SK-N-SH treated with all-trans-retinoic acid at 6 μM for 48 hours (cell line): ENCODE data around the gene A2M.

ENCODE experiments used
- ATAC-seq: fragments of 200-7000 bp; cut with Tn5 transposase; 3 replicates; pipeline ENCODE4 v1.9.1; 2020; ENCODE audit warnings: mild to moderate bottlenecking, moderate library complexity
- ARNTL ChIP-seq: fragments of 450-650 bp; formaldehyde crosslinking; IDR thresholded peaks from 2 replicates; pipeline ENCODE4 v1.5.0; 2020; ENCODE audit warnings: low read depth, mild to moderate bottlenecking, moderate library complexity, borderline replicate concordance
- BACH2 ChIP-seq: fragments of 250-450 bp; sonication (Bioruptor Pico); IDR thresholded peaks from 2 replicates; pipeline ENCODE4 v1.9.0; 2021; ENCODE audit warnings: mild to moderate bottlenecking, borderline replicate concordance
- CSDC2 ChIP-seq: fragments of 250-450 bp; sonication (Bioruptor Pico); IDR thresholded peaks from 2 replicates; pipeline ENCODE4 v1.5.0; 2020; ENCODE audit warnings: mild to moderate bottlenecking, moderate library complexity
- ESRRG ChIP-seq: fragments of 250-450 bp; sonication (Bioruptor Pico); IDR thresholded peaks from 2 replicates; pipeline ENCODE4 v1.6.1; 2021; ENCODE audit warnings: mild to moderate bottlenecking
- GLIS3 ChIP-seq: fragments of 250-450 bp; sonication (Bioruptor Pico); IDR thresholded peaks from 2 replicates; pipeline ENCODE4 v1.5.0; 2020; ENCODE audit warnings: mild to moderate bottlenecking, moderate library complexity
- ISL1 ChIP-seq: fragments of 250-450 bp; sonication (Bioruptor Pico); IDR thresholded peaks from 2 replicates; pipeline ENCODE4 v2.1.2; 2022; ENCODE audit warnings: mild to moderate bottlenecking, moderate library complexity
- OSR1 ChIP-seq: fragments of 250-450 bp; sonication (Bioruptor Pico); IDR thresholded peaks from 2 replicates; pipeline ENCODE4 v1.8.0; 2022; ENCODE audit warnings: moderate library complexity, mild to moderate bottlenecking, inconsistent platforms
- PATZ1 ChIP-seq: fragments of 250-450 bp; sonication (Bioruptor Pico); IDR thresholded peaks from 2 replicates; pipeline ENCODE4 v1.8.0; 2020; ENCODE audit warnings: mild to moderate bottlenecking, moderate library complexity, borderline replicate concordance
- PPARA ChIP-seq: fragments of 250-450 bp; sonication (Bioruptor Pico); IDR thresholded peaks from 2 replicates; pipeline ENCODE4 v1.5.0; 2020; ENCODE audit warnings: mild to moderate bottlenecking, borderline replicate concordance
- RARB ChIP-seq: fragments of 250-450 bp; sonication (Bioruptor Pico); IDR thresholded peaks from 2 replicates; pipeline ENCODE4 v1.8.0; 2021; ENCODE audit warnings: mild to moderate bottlenecking, moderate library complexity
- SNAI2 ChIP-seq: fragments of 250-450 bp; sonication (Bioruptor Pico); IDR thresholded peaks from 2 replicates; pipeline ENCODE4 v1.5.0; 2020; ENCODE audit warnings: mild to moderate bottlenecking, moderate library complexity
- TCF4 ChIP-seq: fragments of 250-450 bp; sonication (Bioruptor Pico); IDR thresholded peaks from 2 replicates; pipeline ENCODE4 v1.8.0; 2021; ENCODE audit warnings: mild to moderate bottlenecking, moderate library complexity, borderline replicate concordance
- TOX ChIP-seq: fragments of 250-450 bp; sonication (Bioruptor Pico); IDR thresholded peaks from 2 replicates; pipeline ENCODE4 v1.8.0; 2021; ENCODE audit warnings: mild to moderate bottlenecking, moderate library complexity, borderline replicate concordance
- TSHZ2 ChIP-seq: fragments of 250-450 bp; sonication (Bioruptor Pico); IDR thresholded peaks from 2 replicates; pipeline ENCODE4 v1.5.0; 2020; ENCODE audit warnings: mild to moderate bottlenecking, moderate library complexity
- ZC3H10 ChIP-seq: fragments of 250-450 bp; sonication (Bioruptor Pico); IDR thresholded peaks from 2 replicates; pipeline ENCODE4 v1.5.1; 2021; ENCODE audit warnings: mild to moderate bottlenecking, moderate library complexity
- ZFP3 ChIP-seq: fragments of 250-450 bp; sonication (Bioruptor Pico); IDR thresholded peaks from 2 replicates; pipeline ENCODE4 v1.5.0; 2020; ENCODE audit warnings: mild to moderate bottlenecking, moderate library complexity
- ZFP30 ChIP-seq: fragments of 450-650 bp; formaldehyde crosslinking; IDR thresholded peaks from 2 replicates; pipeline ENCODE4 v1.5.0; 2022; ENCODE audit warnings: mild to moderate bottlenecking, moderate library complexity
- ZNF565 ChIP-seq: fragments of 450-650 bp; formaldehyde crosslinking; conservative IDR thresholded peaks from 2 replicates; pipeline ENCODE4 v1.5.0; 2020; ENCODE audit warnings: low read depth, mild to moderate bottlenecking, moderate library complexity
- ZNF70 ChIP-seq: fragments of 450-650 bp; formaldehyde crosslinking; IDR thresholded peaks from 2 replicates; pipeline ENCODE4 v1.5.0; 2020; ENCODE audit warnings: mild to moderate bottlenecking, moderate library complexity
- ZNF8 ChIP-seq: fragments of 450-650 bp; formaldehyde crosslinking; IDR thresholded peaks from 2 replicates; pipeline ENCODE4 v1.5.0; 2020; ENCODE audit warnings: mild to moderate bottlenecking, moderate library complexity
- TF ChIP-seq, protein P1 (sequence below): fragments of 250-450 bp; sonication (Bioruptor Pico); IDR thresholded peaks from 2 replicates; pipeline ENCODE4 v1.5.1; 2020; ENCODE audit warnings: low read depth, mild to moderate bottlenecking, moderate library complexity
- TF ChIP-seq, protein P2 (sequence below): fragments of 250-450 bp; sonication (Bioruptor Pico); IDR thresholded peaks from 2 replicates; pipeline ENCODE4 v1.5.1; 2021; ENCODE audit warnings: mild to moderate bottlenecking, moderate library complexity
- TF ChIP-seq, protein P3 (sequence below): fragments of 250-450 bp; sonication (Bioruptor Pico); IDR thresholded peaks from 2 replicates; pipeline ENCODE4 v1.8.0; 2021; ENCODE audit warnings: low read depth, mild to moderate bottlenecking, moderate library complexity, borderline replicate concordance

Gene A2M

DNA sequence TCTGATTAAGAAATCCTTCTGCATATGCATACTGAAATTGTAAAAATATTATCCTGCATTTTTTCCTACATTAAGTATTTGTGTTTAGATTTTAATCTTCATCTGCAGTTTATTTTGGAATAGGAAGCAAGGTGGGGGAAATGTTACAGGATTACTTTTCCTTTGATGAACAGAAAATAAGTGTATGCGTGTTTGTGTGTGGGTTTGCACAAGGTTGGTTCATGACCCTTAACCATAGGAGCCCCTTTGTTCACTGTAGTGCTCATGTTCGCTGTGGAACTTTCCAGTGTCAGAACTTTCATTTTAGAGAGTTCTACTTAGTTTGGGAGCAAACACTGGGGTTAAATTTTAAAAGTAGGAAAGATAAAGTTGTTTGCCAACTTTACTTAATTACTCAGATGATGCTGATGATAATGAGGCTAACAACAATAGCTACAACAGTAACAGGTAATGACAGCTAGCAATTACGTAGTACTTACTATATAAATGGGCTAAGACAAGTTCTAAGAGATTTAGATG, 6.4 kb upstream of the A2M start:
- ATAC-seq, result no peak
- TF ChIP-seq ARNTL (CRISPR knock-in tag), result no peak
- no peak for TF ChIP-seq BACH2
- TF ChIP-seq ZFP30 (CRISPR knock-in tag), result no peak
- TF ChIP-seq ESRRG (CRISPR knock-in tag), result no peak
- no peak for TF ChIP-seq ZNF8 (CRISPR knock-in tag)
- no peak for TF ChIP-seq ZNF70 (CRISPR knock-in tag)
- TF ChIP-seq PPARA, result no peak
- TF ChIP-seq RARB (CRISPR knock-in tag), result no peak
- no peak for TF ChIP-seq PATZ1 (CRISPR knock-in tag)
- TF ChIP-seq ZNF565 (CRISPR knock-in tag), result no peak
- TF ChIP-seq, protein P1, sequence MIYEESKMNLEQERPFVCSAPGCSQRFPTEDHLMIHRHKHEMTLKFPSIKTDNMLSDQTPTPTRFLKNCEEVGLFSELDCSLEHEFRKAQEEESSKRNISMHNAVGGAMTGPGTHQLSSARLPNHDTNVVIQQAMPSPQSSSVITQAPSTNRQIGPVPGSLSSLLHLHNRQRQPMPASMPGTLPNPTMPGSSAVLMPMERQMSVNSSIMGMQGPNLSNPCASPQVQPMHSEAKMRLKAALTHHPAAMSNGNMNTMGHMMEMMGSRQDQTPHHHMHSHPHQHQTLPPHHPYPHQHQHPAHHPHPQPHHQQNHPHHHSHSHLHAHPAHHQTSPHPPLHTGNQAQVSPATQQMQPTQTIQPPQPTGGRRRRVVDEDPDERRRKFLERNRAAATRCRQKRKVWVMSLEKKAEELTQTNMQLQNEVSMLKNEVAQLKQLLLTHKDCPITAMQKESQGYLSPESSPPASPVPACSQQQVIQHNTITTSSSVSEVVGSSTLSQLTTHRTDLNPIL (CRISPR knock-in tag), result no peak
- no peak for TF ChIP-seq TSHZ2 (CRISPR knock-in tag)
- TF ChIP-seq TOX (CRISPR knock-in tag), result no peak

GRCh38 chr12:9120487-9121184, 4.9 kb upstream of the A2M start:
- TF ChIP-seq TSHZ2 (CRISPR knock-in tag), result no peak
- TF ChIP-seq, protein P2, sequence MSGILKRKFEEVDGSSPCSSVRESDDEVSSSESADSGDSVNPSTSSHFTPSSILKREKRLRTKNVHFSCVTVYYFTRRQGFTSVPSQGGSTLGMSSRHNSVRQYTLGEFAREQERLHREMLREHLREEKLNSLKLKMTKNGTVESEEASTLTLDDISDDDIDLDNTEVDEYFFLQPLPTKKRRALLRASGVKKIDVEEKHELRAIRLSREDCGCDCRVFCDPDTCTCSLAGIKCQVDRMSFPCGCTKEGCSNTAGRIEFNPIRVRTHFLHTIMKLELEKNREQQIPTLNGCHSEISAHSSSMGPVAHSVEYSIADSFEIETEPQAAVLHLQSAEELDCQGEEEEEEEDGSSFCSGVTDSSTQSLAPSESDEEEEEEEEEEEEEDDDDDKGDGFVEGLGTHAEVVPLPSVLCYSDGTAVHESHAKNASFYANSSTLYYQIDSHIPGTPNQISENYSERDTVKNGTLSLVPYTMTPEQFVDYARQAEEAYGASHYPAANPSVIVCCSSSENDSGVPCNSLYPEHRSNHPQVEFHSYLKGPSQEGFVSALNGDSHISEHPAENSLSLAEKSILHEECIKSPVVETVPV (CRISPR knock-in tag), result no peak
- TF ChIP-seq CSDC2 (CRISPR knock-in tag), result no peak
- TF ChIP-seq RARB (CRISPR knock-in tag), result no peak
- no peak for TF ChIP-seq ZC3H10 (CRISPR knock-in tag)
- no peak for TF ChIP-seq OSR1
- TF ChIP-seq ZNF8 (CRISPR knock-in tag), result no peak
- no peak for TF ChIP-seq SNAI2 (CRISPR knock-in tag)
- TF ChIP-seq BACH2, result no peak
- TF ChIP-seq, protein P3, sequence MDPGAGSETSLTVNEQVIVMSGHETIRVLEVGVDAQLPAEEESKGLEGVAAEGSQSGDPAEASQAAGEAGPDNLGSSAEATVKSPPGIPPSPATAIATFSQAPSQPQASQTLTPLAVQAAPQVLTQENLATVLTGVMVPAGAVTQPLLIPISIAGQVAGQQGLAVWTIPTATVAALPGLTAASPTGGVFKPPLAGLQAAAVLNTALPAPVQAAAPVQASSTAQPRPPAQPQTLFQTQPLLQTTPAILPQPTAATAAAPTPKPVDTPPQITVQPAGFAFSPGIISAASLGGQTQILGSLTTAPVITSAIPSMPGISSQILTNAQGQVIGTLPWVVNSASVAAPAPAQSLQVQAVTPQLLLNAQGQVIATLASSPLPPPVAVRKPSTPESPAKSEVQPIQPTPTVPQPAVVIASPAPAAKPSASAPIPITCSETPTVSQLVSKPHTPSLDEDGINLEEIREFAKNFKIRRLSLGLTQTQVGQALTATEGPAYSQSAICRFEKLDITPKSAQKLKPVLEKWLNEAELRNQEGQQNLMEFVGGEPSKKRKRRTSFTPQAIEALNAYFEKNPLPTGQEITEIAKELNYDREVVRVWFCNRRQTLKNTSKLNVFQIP (CRISPR knock-in tag), result no peak
- TF ChIP-seq TCF4 (CRISPR knock-in tag), result no peak
- TF ChIP-seq, protein P1 (CRISPR knock-in tag), result no peak
- TF ChIP-seq ESRRG (CRISPR knock-in tag), result no peak
- TF ChIP-seq ZFP3 (CRISPR knock-in tag), result no peak
- no peak for TF ChIP-seq ZFP30 (CRISPR knock-in tag)
- TF ChIP-seq PPARA, result no peak
- TF ChIP-seq PATZ1 (CRISPR knock-in tag), result no peak
- no peak for TF ChIP-seq ZNF565 (CRISPR knock-in tag)
- no peak for TF ChIP-seq GLIS3
- no peak for TF ChIP-seq ISL1 (CRISPR knock-in tag)
- no peak for ATAC-seq
